HUES48 (cell line): ENCODE measurements around the gene RPTOR.

Experiments used
- H3K27ac ChIP-seq: one replicate; pipeline ENCODE4 v1.7.0; 2013; ENCODE audit warnings: low read depth, low read length, inconsistent platforms
- H3K27me3 ChIP-seq: 2 replicates; pipeline ENCODE4 v1.6.1; 2013; ENCODE audit warnings: mild to moderate bottlenecking, low read length; ENCODE audit not compliant: control insufficient read depth, insufficient read depth
- H3K36me3 ChIP-seq: 2 replicates; pipeline ENCODE4 v1.6.1; 2013; ENCODE audit warnings: low read length; ENCODE audit not compliant: control insufficient read depth, insufficient read depth
- H3K4me1 ChIP-seq: 2 replicates; pipeline ENCODE4 v1.6.1; 2013; ENCODE audit warnings: mild to moderate bottlenecking, low read length; ENCODE audit not compliant: control insufficient read depth, insufficient read depth
- H3K4me3 ChIP-seq: 2 replicates; pipeline ENCODE4 v1.5.1; 2013; ENCODE audit warnings: mild to moderate bottlenecking, low read depth, low read length
- H3K9ac ChIP-seq: 2 replicates; pipeline ENCODE4 v1.6.1; 2013; ENCODE audit warnings: mild to moderate bottlenecking, low read depth, low read length, moderate library complexity
- H3K9me3 ChIP-seq: 2 replicates; pipeline ENCODE4 v1.6.1; 2013; ENCODE audit warnings: low read length; ENCODE audit not compliant: control insufficient read depth, insufficient read depth

Gene RPTOR

GRCh38 chr17:80729016-80729415, 184.4 kb downstream of the RPTOR start:
- Histone ChIP-seq H3K4me1 (peaks cover 4% of the 10 kb centered on the region; the same call in 1 of the 2 replicates), H3K27ac (no peak overlapping the region), H3K9ac (no peak overlapping the region), H3K9me3 (no peaks in the 10 kb centered on the region), H3K27me3 (no peaks in the 10 kb centered on the region), H3K36me3 (no peaks in the 10 kb centered on the region), H3K4me3 (no peak overlapping the region)

GRCh38 chr17:80729761-80730160, 185.1 kb downstream of the RPTOR start:
- Histone ChIP-seq H3K4me1 (peaks cover 4% of the 10 kb centered on the region; the same call in 1 of the 2 replicates), H3K9me3 (no peaks in the 10 kb centered on the region), H3K36me3 (no peaks in the 10 kb centered on the region), H3K9ac (no peak overlapping the region), H3K4me3 (no peak overlapping the region), H3K27me3 (no peaks in the 10 kb centered on the region), H3K27ac (no peak overlapping the region)

GRCh38 chr17:80730739-80731138, 186.1 kb downstream of the RPTOR start:
- H3K4me1 ChIP-seq, result peaks cover 4% of the 10 kb centered on the region; the same call in 1 of the 2 replicates
- H3K27me3 ChIP-seq, result no peaks in the 10 kb centered on the region
- H3K36me3 ChIP-seq, result no peaks in the 10 kb centered on the region
- no peaks in the 10 kb centered on the region for H3K9me3 ChIP-seq
- no peak overlapping the region for H3K27ac ChIP-seq
- H3K9ac ChIP-seq, result no peak overlapping the region
- no peak overlapping the region for H3K4me3 ChIP-seq

- Histone ChIP-seq H3K4me1 (peaks cover 4% of the 10 kb centered on the region; the same call in 1 of the 2 replicates), H3K27ac (no peak overlapping the region), H3K9ac (no peak overlapping the region), H3K27me3 (no peaks in the 10 kb centered on the region), H3K4me3 (no peak overlapping the region), H3K9me3 (no peaks in the 10 kb centered on the region), H3K36me3 (no peaks in the 10 kb centered on the region)
Observed at GRCh38 chr17:80731323-80731722, 186.7 kb downstream of the RPTOR start.

- no peak overlapping the region for H3K9ac ChIP-seq
- no peak overlapping the region for H3K4me3 ChIP-seq
- H3K9me3 ChIP-seq, result no peaks in the 10 kb centered on the region
- no peaks in the 10 kb centered on the region for H3K27me3 ChIP-seq
- H3K36me3 ChIP-seq, result no peaks in the 10 kb centered on the region
- no peak overlapping the region for H3K27ac ChIP-seq
- H3K4me1 ChIP-seq, result peaks cover 4% of the 10 kb centered on the region; the same call in 1 of the 2 replicates
Observed at GRCh38 chr17:80732268-80732667, 187.6 kb downstream of the RPTOR start.

GRCh38 chr17:80737106-80738019, 192.7 kb downstream of the RPTOR start:
- Histone ChIP-seq H3K4me3 (no peak overlapping the region), H3K27ac (no peak overlapping the region), H3K4me1 (no peaks in the 10 kb centered on the region), H3K9ac (no peak overlapping the region), H3K27me3 (no peaks in the 10 kb centered on the region), H3K36me3 (0 out of 2 replicates have a peak, but pooled peaks cover 4% of the 10 kb centered on the region), H3K9me3 (peaks cover 8% of the 10 kb centered on the region; the same call in 1 of the 2 replicates)

GRCh38 chr17:80738020-80738808, 193.6 kb downstream of the RPTOR start:
- Histone ChIP-seq H3K9me3 (peaks cover 8% of the 10 kb centered on the region; the same call in 1 of the 2 replicates), H3K27me3 (no peaks in the 10 kb centered on the region), H3K9ac (no peak overlapping the region), H3K36me3 (0 out of 2 replicates have a peak, but pooled peaks cover 4% of the 10 kb centered on the region), H3K4me3 (no peak overlapping the region), H3K27ac (no peak overlapping the region), H3K4me1 (no peaks in the 10 kb centered on the region)

GRCh38 chr17:80738987-80739730, 194.5 kb downstream of the RPTOR start:
- Histone ChIP-seq H3K27me3 (no peaks in the 10 kb centered on the region), H3K27ac (no peak overlapping the region), H3K36me3 (0 out of 2 replicates have a peak, but pooled peaks cover 4% of the 10 kb centered on the region), H3K4me3 (no peak overlapping the region), H3K9me3 (peaks cover 8% of the 10 kb centered on the region; the same call in 1 of the 2 replicates), H3K9ac (no peak overlapping the region), H3K4me1 (no peaks in the 10 kb centered on the region)

GRCh38 chr17:80740141-80740540, 195.5 kb downstream of the RPTOR start:
- Histone ChIP-seq H3K27me3 (no peaks in the 10 kb centered on the region), H3K4me1 (no peaks in the 10 kb centered on the region), H3K36me3 (0 out of 2 replicates have a peak, but pooled peaks cover 4% of the 10 kb centered on the region), H3K9ac (no peak overlapping the region), H3K9me3 (peaks cover 8% of the 10 kb centered on the region; the same call in 1 of the 2 replicates), H3K27ac (no peak overlapping the region), H3K4me3 (no peak overlapping the region)

GRCh38 chr17:80742091-80742490, 197.5 kb downstream of the RPTOR start:
- no peaks in the 10 kb centered on the region for H3K4me1 ChIP-seq
- H3K36me3 ChIP-seq, result 0 out of 2 replicates have a peak, but pooled peaks cover 4% of the 10 kb centered on the region
- H3K9ac ChIP-seq, result no peak overlapping the region
- no peaks in the 10 kb centered on the region for H3K27me3 ChIP-seq
- no peak overlapping the region for H3K4me3 ChIP-seq
- peaks cover 8% of the 10 kb centered on the region; the same call in 1 of the 2 replicates for H3K9me3 ChIP-seq
- H3K27ac ChIP-seq, result no peak overlapping the region
